Activated CD8-positive, alpha-beta memory T cell treated with anti-CD3 and anti-CD28 coated beads for 4 hours (primary cell): ENCODE data around the gene DENND1C.

Source experiments
- DNase-seq, 2 donors: peaks; one replicate each; pipeline ENCODE4 v3.0.0-alpha.2; 2020; ENCODE audit warnings: low read depth in 2 of 2

DENND1C gene

GRCh38 chr19:6424939-6425731 is 56.5 kb downstream of the DENND1C start:
- DNase-seq, result peak; percentile 97 to 99

- DNase-seq, result peak in 1 of 2 donors; percentile 14
Measured at GRCh38 chr19:6424195-6424938, 57.2 kb downstream of the DENND1C start, which contains the start of gene KHSRP. Gene KHSRP (minus strand): TSS chr19:6424811. CDS start chr19:6424701, 110 bp downstream.

DNA sequence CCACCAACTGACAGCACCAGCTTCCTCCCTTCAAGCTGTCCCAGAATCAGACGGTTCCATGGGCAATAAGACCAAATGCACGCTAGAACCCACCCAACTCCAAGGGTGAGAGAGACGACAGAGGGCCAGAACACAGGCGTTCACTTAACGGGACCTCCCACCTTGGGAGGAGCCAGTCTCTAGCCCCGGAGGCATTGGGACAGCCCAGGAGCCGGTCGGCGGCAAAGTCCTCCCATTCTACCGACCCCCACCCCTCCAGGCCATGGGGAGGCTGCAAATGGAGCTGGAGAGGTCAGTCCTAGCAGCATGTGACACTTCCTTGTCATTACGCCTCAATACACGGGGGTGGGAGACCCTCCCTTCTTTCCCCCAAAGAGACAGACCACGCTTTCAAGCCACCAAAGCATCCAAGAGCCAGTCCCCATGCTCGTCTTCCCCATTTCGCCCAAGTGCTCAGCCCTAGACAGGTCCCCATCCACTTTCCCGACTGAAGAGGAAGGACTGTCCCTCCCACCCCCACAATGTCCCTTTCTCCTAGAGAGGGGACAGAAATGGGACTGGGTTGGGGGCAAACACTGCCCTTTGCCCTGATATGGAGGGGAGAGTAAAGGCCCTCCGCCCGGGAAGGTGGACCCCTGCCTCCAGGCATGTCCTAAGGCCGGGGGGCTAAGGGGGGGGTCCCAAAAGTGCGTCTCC is 57.9 kb downstream of the DENND1C start:
- DNase-seq, result no peak

DNA sequence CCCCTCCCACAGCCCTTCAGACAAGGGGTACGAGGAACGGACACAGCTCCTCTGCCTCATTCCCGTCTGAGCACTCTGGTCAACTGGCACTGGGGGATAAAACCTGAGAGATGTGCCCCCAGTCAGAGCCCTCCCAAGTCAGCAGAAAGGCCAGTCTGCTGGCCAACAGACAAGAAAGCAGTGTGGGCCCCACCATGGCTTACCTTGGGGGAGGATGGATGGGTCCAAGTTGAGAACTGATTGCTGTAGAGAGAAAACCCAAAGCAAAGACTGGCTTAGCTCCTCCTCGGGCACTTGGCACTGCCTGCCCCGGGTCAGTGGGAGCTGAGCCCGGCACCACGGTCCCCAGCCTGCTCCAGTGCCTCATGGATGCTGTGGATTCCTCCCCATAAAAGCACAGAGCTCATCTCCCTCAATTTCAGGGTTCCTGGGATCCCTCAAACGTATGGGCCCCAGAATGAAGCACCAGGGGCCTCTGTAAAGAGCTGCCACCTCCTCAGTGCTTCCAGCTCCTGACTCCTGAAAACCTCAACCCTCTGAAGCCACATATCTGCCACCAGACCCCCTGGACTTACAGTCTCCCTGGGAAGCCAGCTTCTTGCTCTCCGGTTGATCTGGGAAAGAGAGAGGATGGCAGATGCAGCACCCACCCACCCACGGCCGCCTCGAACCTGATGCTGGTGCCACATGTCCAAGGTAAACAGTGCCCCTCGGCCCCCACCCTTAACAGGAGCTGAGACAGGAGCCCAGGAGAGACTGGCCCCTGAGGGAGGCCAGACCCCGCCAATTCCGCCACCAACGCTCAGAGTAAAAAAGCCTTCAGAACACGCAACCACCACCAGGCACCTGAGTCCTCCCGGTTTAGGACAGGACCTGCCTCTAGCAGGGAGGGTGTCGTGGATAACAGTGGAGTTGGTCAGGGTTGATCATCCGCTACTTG is 60.2 kb downstream of the DENND1C start:
- no peak for DNase-seq

- no peak for DNase-seq
Measured at GRCh38 chr19:6418562-6418932, 63.0 kb downstream of the DENND1C start.

DNA sequence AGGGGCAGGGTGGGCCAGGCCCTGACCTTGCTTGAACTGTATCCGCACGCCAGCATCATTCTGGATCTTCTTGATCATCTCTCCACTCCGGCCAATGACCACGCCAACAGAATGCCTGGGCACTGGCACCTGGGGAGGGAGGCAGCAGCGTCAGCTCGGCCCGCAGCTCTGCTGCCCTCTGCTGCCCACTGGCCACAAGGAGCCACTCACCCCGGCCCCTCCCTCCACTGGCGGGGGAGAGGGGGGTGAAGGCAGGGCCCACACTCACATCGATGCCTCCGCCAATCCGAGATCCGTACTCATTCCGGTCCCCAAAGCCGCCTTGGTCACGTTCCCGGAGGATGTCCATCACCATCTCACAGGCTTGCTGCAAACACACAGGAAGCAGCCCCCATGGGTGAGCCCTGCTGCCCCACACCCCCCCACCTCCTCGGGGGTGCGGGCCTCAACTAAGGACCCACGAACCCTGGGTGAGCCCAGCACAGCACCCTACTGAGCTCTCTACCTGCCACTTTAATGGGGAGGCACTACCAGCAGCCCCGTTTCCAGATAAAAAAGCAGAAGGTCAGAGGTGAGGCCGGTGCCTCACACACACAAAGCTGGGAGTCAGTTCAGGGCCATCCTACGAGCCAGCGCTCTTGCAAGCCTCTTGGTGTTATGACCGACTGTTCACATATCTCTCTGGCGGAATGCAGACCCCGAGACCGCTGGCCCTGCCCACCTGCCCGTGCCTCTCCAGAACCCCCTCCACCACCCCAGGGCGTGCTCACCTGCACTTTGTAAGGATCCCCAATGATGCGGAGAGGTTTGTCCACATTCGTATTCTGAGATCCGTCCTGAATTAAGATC is 63.6 kb downstream of the DENND1C start:
- no peak for DNase-seq
